Measurements from ENCODE around the gene CYP3A5. TPM values are rescaled to one million over a fixed set of nuclear protein-coding genes. Genes with fewer than 3 reads are reported as not detected.

Gene CYP3A5
- total and polyA plus RNA-seq, 5 donors from 2014 or later: 0.24 to 0.92 (median 0.74) TPM; not detected in 1

GRCh38 chr7:99616359-99617191 is 63.2 kb downstream of the CYP3A5 start, which contains the start of gene ZSCAN25:
Gene ZSCAN25 (plus strand): TSS chr7:99616946. CDS start chr7:99619607, 2,661 bp downstream.
- Mint-ChIP-seq H3K4me1 (peaks cover 11 to 49% (median 34%) of the 10 kb centered on the region in 4 donors), H3K27me3 (peaks cover 6% of the 10 kb centered on the region), H3K36me3 (peaks cover 27% of the 10 kb centered on the region), H3K27ac (peak within 1 kb of the TSS; percentile 97 to 99 (median 98)), H3K4me3 (peak within 1 kb of the TSS; percentile 94 to 99 (median 98)), H3K9me3 (peaks cover 0 to 2% (median 0%) of the 10 kb centered on the region in 7 donors)
- Histone ChIP-seq H3K27ac (ENCODE audit: insufficient read depth, low read length, poor library complexity, severe bottlenecking) (peak within 1 kb of the TSS; percentile 86), H3K4me3 (ENCODE audit: low read depth, low read length) (peak within 1 kb of the TSS; percentile 92), H3K36me3 (ENCODE audit: control insufficient read depth, insufficient read depth, low read length) (peaks cover 30% of the 10 kb centered on the region), H3K27me3 (ENCODE audit: control insufficient read depth, insufficient read depth, low read length) (no peaks in the 10 kb centered on the region), H3K9me3 (ENCODE audit: control insufficient read depth in 2 of 2, low read length in 2 of 2) (no peaks in the 10 kb centered on the region), H3K4me1 (ENCODE audit: control insufficient read depth, insufficient read depth, low read length, poor library complexity, severe bottlenecking) (peaks cover 21% of the 10 kb centered on the region)
- peak; percentile 80 to 95 (median 86) for DNase-seq
- ATAC-seq (ENCODE audit: low read depth in 2 of 2): peak; percentile 99

- DNase-seq: no peak
- peak overlapping the region; percentile 94 to 99 (median 98) for H3K4me3 Mint-ChIP-seq
- peak overlapping the region in 2 of 3 donors; percentile 97 to 99 for H3K27ac Mint-ChIP-seq
- H3K36me3 Mint-ChIP-seq: peaks cover 23% of the 10 kb centered on the region
- Histone ChIP-seq H3K4me1 (ENCODE audit: control insufficient read depth, insufficient read depth, low read length, poor library complexity, severe bottlenecking) (peaks cover 21% of the 10 kb centered on the region), H3K9me3 (ENCODE audit: control insufficient read depth in 2 of 2, low read length in 2 of 2) (no peaks in the 10 kb centered on the region), H3K27ac (ENCODE audit: insufficient read depth, low read length, poor library complexity, severe bottlenecking) (no peak overlapping the region), H3K36me3 (ENCODE audit: control insufficient read depth, insufficient read depth, low read length) (peaks cover 24% of the 10 kb centered on the region), H3K27me3 (ENCODE audit: control insufficient read depth, insufficient read depth, low read length) (no peaks in the 10 kb centered on the region), H3K4me3 (ENCODE audit: low read depth, low read length) (peak overlapping the region; percentile 92)
- ATAC-seq (ENCODE audit: low read depth in 2 of 2): no peak
- peaks cover 0 to 2% (median 0%) of the 10 kb centered on the region in 7 donors for H3K9me3 Mint-ChIP-seq
- H3K4me1 Mint-ChIP-seq: peaks cover 11 to 43% (median 33%) of the 10 kb centered on the region in 4 donors
- H3K27me3 Mint-ChIP-seq: peaks cover 7% of the 10 kb centered on the region
Measured at GRCh38 chr7:99615989-99616358, 63.8 kb downstream of the CYP3A5 start.

- Histone ChIP-seq H3K9me3 (ENCODE audit: control insufficient read depth in 2 of 2, low read length in 2 of 2) (no peaks in the 10 kb centered on the region), H3K27me3 (ENCODE audit: control insufficient read depth, insufficient read depth, low read length) (no peaks in the 10 kb centered on the region), H3K4me3 (ENCODE audit: low read depth, low read length) (no peak overlapping the region), H3K36me3 (ENCODE audit: control insufficient read depth, insufficient read depth, low read length) (peaks cover 10% of the 10 kb centered on the region), H3K27ac (ENCODE audit: insufficient read depth, low read length, poor library complexity, severe bottlenecking) (no peak overlapping the region), H3K4me1 (ENCODE audit: control insufficient read depth, insufficient read depth, low read length, poor library complexity, severe bottlenecking) (peaks cover 21% of the 10 kb centered on the region)
- H3K4me3 Mint-ChIP-seq: peak overlapping the region in 2 of 4 donors; percentile 67 to 94
- peaks cover 12% of the 10 kb centered on the region for H3K36me3 Mint-ChIP-seq
- no peak overlapping the region for H3K27ac Mint-ChIP-seq
- peaks cover 0 to 5% (median 0%) of the 10 kb centered on the region in 7 donors for H3K9me3 Mint-ChIP-seq
- ATAC-seq (ENCODE audit: low read depth in 2 of 2): no peak
- DNase-seq: no peak
- peaks cover 13% of the 10 kb centered on the region for H3K27me3 Mint-ChIP-seq
- H3K4me1 Mint-ChIP-seq: peaks cover 11 to 40% (median 30%) of the 10 kb centered on the region in 4 donors
Measured at GRCh38 chr7:99614495-99614894, 65.3 kb downstream of the CYP3A5 start.

DNA sequence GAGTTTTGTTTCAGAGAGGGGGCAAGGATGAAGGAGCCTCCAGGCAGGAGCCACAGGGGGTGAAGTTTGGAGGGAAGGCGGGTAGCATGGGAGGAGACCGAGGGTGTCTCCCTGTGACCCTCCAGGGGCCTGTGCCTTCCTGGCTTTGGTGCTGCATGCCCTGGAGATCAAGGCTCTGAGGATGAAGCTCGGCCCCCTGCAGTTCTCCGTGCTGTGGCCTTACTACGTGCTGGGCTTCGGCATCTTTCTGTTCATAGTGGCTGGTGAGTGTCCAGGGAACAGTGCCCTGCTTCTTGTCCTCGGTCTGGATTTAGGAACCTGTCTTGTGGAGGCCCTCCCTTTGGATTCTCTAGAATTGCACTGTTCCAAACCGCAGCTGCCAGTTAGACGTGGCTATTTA is 72.2 kb downstream of the CYP3A5 start:
- Histone ChIP-seq H3K27me3 (ENCODE audit: control insufficient read depth, insufficient read depth, low read length) (no peaks in the 10 kb centered on the region), H3K36me3 (ENCODE audit: control insufficient read depth, insufficient read depth, low read length) (no peaks in the 10 kb centered on the region), H3K27ac (ENCODE audit: insufficient read depth, low read length, poor library complexity, severe bottlenecking) (no peak overlapping the region), H3K4me1 (ENCODE audit: control insufficient read depth, insufficient read depth, low read length, poor library complexity, severe bottlenecking) (no peaks in the 10 kb centered on the region), H3K9me3 (ENCODE audit: control insufficient read depth in 2 of 2, low read length in 2 of 2) (no peaks in the 10 kb centered on the region), H3K4me3 (ENCODE audit: low read depth, low read length) (no peak overlapping the region)
- no peaks in the 10 kb centered on the region for H3K36me3 Mint-ChIP-seq
- H3K4me3 Mint-ChIP-seq: no peak overlapping the region
- H3K4me1 Mint-ChIP-seq: no peaks in the 10 kb centered on the region
- peaks cover 21% of the 10 kb centered on the region for H3K27me3 Mint-ChIP-seq
- peaks cover 0 to 3% (median 0%) of the 10 kb centered on the region in 7 donors for H3K9me3 Mint-ChIP-seq
- no peak for ATAC-seq (ENCODE audit: low read depth in 2 of 2)
- DNase-seq: no peak
- H3K27ac Mint-ChIP-seq: no peak overlapping the region

- DNase-seq: no peak
- no peak overlapping the region for H3K4me3 ChIP-seq (ENCODE audit: low read depth, low read length)
- H3K4me1 ChIP-seq (ENCODE audit: control insufficient read depth, insufficient read depth, low read length, poor library complexity, severe bottlenecking): no peaks in the 10 kb centered on the region
- no peak for ATAC-seq (ENCODE audit: low read depth in 2 of 2)
- no peaks in the 10 kb centered on the region for H3K27me3 ChIP-seq (ENCODE audit: control insufficient read depth, insufficient read depth, low read length)
- H3K27ac ChIP-seq (ENCODE audit: insufficient read depth, low read length, poor library complexity, severe bottlenecking): no peak overlapping the region
- H3K9me3 Mint-ChIP-seq: peaks cover 0 to 3% (median 0%) of the 10 kb centered on the region in 7 donors
- no peaks in the 10 kb centered on the region for H3K36me3 ChIP-seq (ENCODE audit: control insufficient read depth, insufficient read depth, low read length)
- H3K9me3 ChIP-seq (ENCODE audit: control insufficient read depth in 2 of 2, low read length in 2 of 2): no peaks in the 10 kb centered on the region
- no peaks in the 10 kb centered on the region for H3K36me3 Mint-ChIP-seq
- no peak overlapping the region for H3K27ac Mint-ChIP-seq
- peaks cover 15% of the 10 kb centered on the region for H3K27me3 Mint-ChIP-seq
- no peaks in the 10 kb centered on the region for H3K4me1 Mint-ChIP-seq
- no peak overlapping the region for H3K4me3 Mint-ChIP-seq
Measured at GRCh38 chr7:99606531-99606930, 73.3 kb downstream of the CYP3A5 start.

DNA sequence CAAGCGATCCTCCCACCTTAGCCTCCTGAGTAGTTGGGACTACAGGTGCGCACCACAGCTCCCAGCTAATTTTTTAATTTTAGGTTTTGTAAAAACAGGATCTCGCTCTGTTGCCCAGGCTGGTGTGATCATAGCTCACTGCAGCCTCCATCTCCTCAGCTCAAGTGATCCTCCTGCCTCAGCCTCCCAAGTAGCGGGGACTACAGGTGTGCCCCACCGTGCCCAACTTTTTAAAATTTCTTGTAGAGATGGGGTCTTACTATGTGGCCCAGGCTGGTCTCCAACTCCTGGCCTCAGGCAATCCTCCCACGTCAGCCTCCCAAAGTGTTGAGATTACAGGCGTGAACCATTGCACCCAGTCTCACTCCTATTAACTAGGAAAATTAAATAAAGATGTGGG is 74.3 kb downstream of the CYP3A5 start:
- Mint-ChIP-seq H3K9me3 (peaks cover 0 to under 1% (median 0%) of the 10 kb centered on the region in 7 donors), H3K27me3 (peaks cover 15% of the 10 kb centered on the region), H3K27ac (no peak overlapping the region), H3K4me1 (no peaks in the 10 kb centered on the region), H3K36me3 (no peaks in the 10 kb centered on the region), H3K4me3 (no peak overlapping the region)
- H3K9me3 ChIP-seq (ENCODE audit: control insufficient read depth in 2 of 2, low read length in 2 of 2): no peaks in the 10 kb centered on the region
- no peaks in the 10 kb centered on the region for H3K36me3 ChIP-seq (ENCODE audit: control insufficient read depth, insufficient read depth, low read length)
- DNase-seq: no peak
- H3K27me3 ChIP-seq (ENCODE audit: control insufficient read depth, insufficient read depth, low read length): no peaks in the 10 kb centered on the region
- no peak for ATAC-seq (ENCODE audit: low read depth in 2 of 2)
- no peak overlapping the region for H3K4me3 ChIP-seq (ENCODE audit: low read depth, low read length)
- H3K4me1 ChIP-seq (ENCODE audit: control insufficient read depth, insufficient read depth, low read length, poor library complexity, severe bottlenecking): no peaks in the 10 kb centered on the region
- H3K27ac ChIP-seq (ENCODE audit: insufficient read depth, low read length, poor library complexity, severe bottlenecking): no peak overlapping the region

DNA sequence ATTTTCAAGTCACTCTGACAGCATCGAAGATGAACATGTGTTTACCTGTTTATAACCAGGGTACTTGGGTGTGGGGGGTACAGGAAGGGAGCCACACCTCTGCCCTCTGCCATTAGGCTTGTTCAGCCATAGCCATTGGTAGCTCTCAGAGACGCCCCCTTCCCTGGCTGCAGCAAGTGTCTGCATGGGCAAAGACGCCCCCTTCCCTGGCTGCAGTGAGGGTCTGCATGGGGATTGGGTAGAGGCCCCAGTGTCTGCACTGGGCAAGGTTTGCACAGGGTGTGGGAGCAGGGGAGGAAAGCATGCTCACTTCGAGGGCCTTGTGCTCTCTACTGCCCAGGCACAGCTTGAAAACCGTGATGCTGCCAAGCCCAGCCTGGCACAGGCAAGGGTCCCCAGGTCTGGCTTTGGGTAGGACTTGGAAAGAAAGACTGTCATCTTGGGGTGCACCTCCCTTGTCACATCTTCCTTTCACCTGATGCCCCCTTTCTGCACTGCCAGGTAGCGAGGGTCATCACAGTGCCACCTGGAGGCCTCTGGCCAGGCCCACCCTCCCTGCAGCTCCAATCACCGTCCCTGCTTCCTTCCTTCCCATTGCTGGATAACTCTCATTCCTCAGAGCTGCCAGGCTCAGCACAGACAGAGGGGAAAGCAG is 78.0 kb downstream of the CYP3A5 start:
- Mint-ChIP-seq H3K27ac (peak overlapping the region in 1 of 3 donors; percentile 1), H3K36me3 (no peaks in the 10 kb centered on the region), H3K4me3 (no peak overlapping the region), H3K27me3 (peaks cover 4% of the 10 kb centered on the region), H3K4me1 (no peaks in the 10 kb centered on the region), H3K9me3 (no peaks in the 10 kb centered on the region)
- no peak for DNase-seq
- no peaks in the 10 kb centered on the region for H3K9me3 ChIP-seq (ENCODE audit: control insufficient read depth in 2 of 2, low read length in 2 of 2)
- no peaks in the 10 kb centered on the region for H3K4me1 ChIP-seq (ENCODE audit: control insufficient read depth, insufficient read depth, low read length, poor library complexity, severe bottlenecking)
- H3K27me3 ChIP-seq (ENCODE audit: control insufficient read depth, insufficient read depth, low read length): no peaks in the 10 kb centered on the region
- H3K36me3 ChIP-seq (ENCODE audit: control insufficient read depth, insufficient read depth, low read length): no peaks in the 10 kb centered on the region
- H3K27ac ChIP-seq (ENCODE audit: insufficient read depth, low read length, poor library complexity, severe bottlenecking): no peak overlapping the region
- no peak overlapping the region for H3K4me3 ChIP-seq (ENCODE audit: low read depth, low read length)
- no peak for ATAC-seq (ENCODE audit: low read depth in 2 of 2)
